Osteoblast (primary cell): ENCODE data around the gene NFATC1. TPM values are rescaled to one million over a fixed set of nuclear protein-coding genes. Genes with fewer than 3 reads are reported as not detected.

Experiments
- DNase-seq: peaks from one replicate; pipeline ENCODE4 v3.0.0; 2011; ENCODE audit warnings: low spot score, mixed read lengths; ENCODE audit not compliant: insufficient read length; ENCODE audit errors: missing footprints
- H2AFZ ChIP-seq: 2 replicates; pipeline ENCODE4 v1.6.0; 2011; ENCODE audit warnings: mild to moderate bottlenecking, low read length
- H3K27ac ChIP-seq: 2 replicates; pipeline ENCODE4 v1.5.1; 2011; ENCODE audit warnings: mild to moderate bottlenecking, low read depth, low read length, moderate library complexity
- H3K27me3 ChIP-seq: 2 replicates; pipeline ENCODE4 v1.6.0; 2012; ENCODE audit warnings: mild to moderate bottlenecking, control low read depth, inconsistent platforms, low read length, moderate library complexity; ENCODE audit not compliant: insufficient read depth
- H3K36me3 ChIP-seq: 2 replicates; pipeline ENCODE4 v1.5.1; 2011; ENCODE audit warnings: mild to moderate bottlenecking, low read length, control low read depth, moderate library complexity; ENCODE audit not compliant: insufficient read depth
- H3K4me1 ChIP-seq: 2 replicates; pipeline ENCODE4 v1.5.1; 2011; ENCODE audit warnings: mild to moderate bottlenecking, low read length, control low read depth, moderate library complexity; ENCODE audit not compliant: insufficient read depth
- H3K4me2 ChIP-seq: 2 replicates; pipeline ENCODE4 v1.6.0; 2011; ENCODE audit warnings: mild to moderate bottlenecking, low read length; ENCODE audit not compliant: insufficient read depth
- H3K4me3 ChIP-seq: fragments of 200-600 bp; sonication (generic); 3 replicates; pipeline ENCODE4 v1.5.1; 2012; ENCODE audit warnings: mild to moderate bottlenecking, low read length, inconsistent platforms; ENCODE audit not compliant: insufficient read depth
- H3K79me2 ChIP-seq: 2 replicates; pipeline ENCODE4 v1.6.0; 2012; ENCODE audit warnings: mild to moderate bottlenecking, low read length, control low read depth, inconsistent platforms; ENCODE audit not compliant: insufficient read depth
- H3K9me3 ChIP-seq: 2 replicates; pipeline ENCODE4 v1.5.1; 2011; ENCODE audit warnings: low read depth, low read length, control low read depth
- H4K20me1 ChIP-seq: 2 replicates; pipeline ENCODE4 v1.6.0; 2012; ENCODE audit warnings: mild to moderate bottlenecking, low read length, control low read depth; ENCODE audit not compliant: insufficient read depth
- small RNA-seq: library from RNA; depleted of rRNA; stranded (forward); fragments of <200 nt; gene quantifications from one replicate; pipeline ENCODE3, GENCODE V24; 2012
- total RNA-seq: library from RNA; depleted of rRNA; stranded (reverse); fragments of >200 nt; gene quantifications from 2 replicates; pipeline ENCODE4 v1.2.3, GENCODE V29; 2012
- TF ChIP-seq, protein P1 (sequence below): IDR thresholded peaks from 2 replicates; pipeline ENCODE4 v1.5.1; 2011; ENCODE audit warnings: mild to moderate bottlenecking, low read depth, low read length, moderate library complexity; ENCODE audit errors: extremely low read depth

NFATC1 gene
- total RNA-seq, 1 donor, result 6.2 TPM

GRCh38 chr18:79576686-79577351, 181.1 kb downstream of the NFATC1 start:
- Histone ChIP-seq H3K27ac (no peak overlapping the region), H4K20me1 (no peaks in the 10 kb centered on the region), H2AFZ (no peak overlapping the region), H3K79me2 (no peaks in the 10 kb centered on the region), H3K9me3 (peaks cover 4% of the 10 kb centered on the region), H3K4me1 (no peaks in the 10 kb centered on the region), H3K4me3 (no peak overlapping the region), H3K27me3 (peaks cover 5% of the 10 kb centered on the region), H3K36me3 (no peaks in the 10 kb centered on the region), H3K4me2 (no peak overlapping the region)
- DNase-seq, result peak; percentile 62
- TF ChIP-seq, protein P1, sequence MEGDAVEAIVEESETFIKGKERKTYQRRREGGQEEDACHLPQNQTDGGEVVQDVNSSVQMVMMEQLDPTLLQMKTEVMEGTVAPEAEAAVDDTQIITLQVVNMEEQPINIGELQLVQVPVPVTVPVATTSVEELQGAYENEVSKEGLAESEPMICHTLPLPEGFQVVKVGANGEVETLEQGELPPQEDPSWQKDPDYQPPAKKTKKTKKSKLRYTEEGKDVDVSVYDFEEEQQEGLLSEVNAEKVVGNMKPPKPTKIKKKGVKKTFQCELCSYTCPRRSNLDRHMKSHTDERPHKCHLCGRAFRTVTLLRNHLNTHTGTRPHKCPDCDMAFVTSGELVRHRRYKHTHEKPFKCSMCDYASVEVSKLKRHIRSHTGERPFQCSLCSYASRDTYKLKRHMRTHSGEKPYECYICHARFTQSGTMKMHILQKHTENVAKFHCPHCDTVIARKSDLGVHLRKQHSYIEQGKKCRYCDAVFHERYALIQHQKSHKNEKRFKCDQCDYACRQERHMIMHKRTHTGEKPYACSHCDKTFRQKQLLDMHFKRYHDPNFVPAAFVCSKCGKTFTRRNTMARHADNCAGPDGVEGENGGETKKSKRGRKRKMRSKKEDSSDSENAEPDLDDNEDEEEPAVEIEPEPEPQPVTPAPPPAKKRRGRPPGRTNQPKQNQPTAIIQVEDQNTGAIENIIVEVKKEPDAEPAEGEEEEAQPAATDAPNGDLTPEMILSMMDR, result no peak

DNA sequence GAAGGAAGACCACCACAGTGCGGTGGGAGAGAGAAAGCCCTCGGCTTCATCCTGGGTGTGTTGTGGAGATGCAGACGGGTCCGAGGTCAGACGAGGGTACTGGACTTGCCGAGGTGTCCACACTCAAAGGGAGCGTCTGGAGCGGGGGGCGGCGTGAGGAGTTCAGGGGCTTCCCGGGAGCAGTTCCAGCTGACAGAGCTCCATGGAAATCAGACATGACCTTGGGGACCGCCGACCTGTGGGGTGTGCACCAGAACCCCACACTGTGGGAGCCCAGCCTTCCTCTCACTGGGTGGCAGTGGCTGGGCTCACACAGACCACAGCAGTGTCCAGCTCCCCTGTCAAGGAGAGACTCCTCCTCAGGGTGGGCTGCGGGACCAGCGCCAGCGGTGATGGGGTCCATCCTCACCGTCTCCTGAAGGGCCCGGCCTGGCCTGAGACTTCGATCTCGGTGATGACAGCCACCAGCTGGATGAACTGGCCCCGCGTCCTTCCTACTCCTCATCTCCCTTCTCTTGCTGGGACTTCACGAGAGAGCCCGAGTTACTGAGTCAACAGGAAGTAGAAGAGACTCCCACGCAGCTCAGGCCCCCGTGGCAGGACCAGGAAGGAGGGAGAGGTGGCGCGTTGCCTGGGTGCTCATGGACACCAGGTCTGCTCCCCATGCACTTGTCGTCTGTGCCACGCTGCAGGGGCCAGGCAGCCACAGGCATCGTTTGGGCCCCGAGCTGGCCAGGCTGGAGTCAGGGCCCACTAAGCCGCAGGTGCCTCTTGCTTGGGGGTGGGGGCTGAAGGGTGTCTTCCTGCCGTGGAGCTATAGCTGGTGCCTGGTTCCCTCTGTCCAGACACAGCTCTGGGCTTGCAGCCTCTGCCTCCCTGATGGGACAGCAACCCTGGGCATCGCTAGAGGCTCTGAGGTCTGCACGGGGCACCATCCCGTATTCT, 182.0 kb downstream of the NFATC1 start:
- H3K27me3 ChIP-seq, result peaks cover 5% of the 10 kb centered on the region
- DNase-seq, result peak; percentile 82
- no peak overlapping the region for H3K4me2 ChIP-seq

DNA sequence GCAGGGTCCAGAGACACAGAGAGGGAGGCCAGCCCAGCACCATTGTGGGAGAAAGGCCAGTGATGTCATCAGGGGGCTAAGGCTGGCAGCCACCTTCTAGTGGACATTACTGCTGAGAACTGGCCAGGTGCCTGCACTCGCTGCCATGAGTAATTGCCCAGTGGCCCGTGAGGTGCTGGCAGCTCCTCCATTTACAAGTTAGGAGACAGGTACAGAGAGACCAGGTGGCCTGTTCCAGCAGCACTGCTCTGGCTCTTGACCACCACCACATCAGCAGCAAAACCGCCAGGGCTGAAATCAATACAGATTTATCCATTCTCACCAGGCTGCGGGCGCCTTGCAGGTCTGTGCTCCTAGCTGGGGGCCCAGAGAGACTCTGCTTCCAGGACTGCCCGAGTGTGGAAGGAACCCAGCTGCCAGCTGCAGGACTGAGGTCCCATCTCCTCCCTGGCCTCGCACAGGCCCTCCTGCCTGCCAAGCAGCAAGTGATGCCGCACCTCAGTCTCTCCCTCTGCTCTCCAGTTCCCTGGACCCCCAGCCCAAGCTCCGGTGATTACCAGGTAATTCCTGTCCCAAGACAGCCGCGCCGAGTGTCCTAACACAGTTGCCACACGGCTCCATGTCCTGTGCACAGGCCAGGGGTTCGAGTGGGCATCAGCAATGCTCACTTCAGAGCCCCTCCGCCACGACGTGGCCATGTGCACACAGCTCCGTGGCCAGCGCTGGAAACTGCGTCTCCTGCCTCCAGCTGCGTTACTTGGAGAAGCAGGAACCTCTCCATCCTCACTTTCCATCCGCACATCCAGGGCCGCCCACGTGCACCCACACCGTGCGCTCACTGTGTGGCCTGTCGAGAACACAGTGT, 182.9 kb downstream of the NFATC1 start:
- Histone ChIP-seq H3K27me3 (peaks cover 5% of the 10 kb centered on the region), H3K36me3 (no peaks in the 10 kb centered on the region), H3K4me3 (no peak overlapping the region), H3K27ac (no peak overlapping the region), H3K4me1 (no peaks in the 10 kb centered on the region), H3K79me2 (no peaks in the 10 kb centered on the region), H3K9me3 (no peaks in the 10 kb centered on the region), H2AFZ (no peak overlapping the region), H4K20me1 (no peaks in the 10 kb centered on the region), H3K4me2 (no peak overlapping the region)
- TF ChIP-seq, protein P1, result no peak
- peak; percentile 47 for DNase-seq

More for the DNA sequence above, 182.0 kb downstream of the NFATC1 start:
- Histone ChIP-seq H3K9me3 (peaks cover 4% of the 10 kb centered on the region), H3K36me3 (no peaks in the 10 kb centered on the region), H3K4me3 (no peak overlapping the region), H3K27ac (no peak overlapping the region), H2AFZ (no peak overlapping the region), H3K4me1 (no peaks in the 10 kb centered on the region), H4K20me1 (no peaks in the 10 kb centered on the region), H3K79me2 (no peaks in the 10 kb centered on the region)
- TF ChIP-seq, protein P1, result no peak

Small RNAs within 50 kb of the gene (small RNA-seq; reads per million reads assigned to genes)
- not detected for gene AC018445.2
